Measurements from ENCODE around the gene PIMREG.

GRCh38 chr17:6430769-6431168 lies 13.5 kb upstream of the PIMREG start:
- TF ChIP-seq REST (IDR thresholded peaks at IDR 0.05; ENCODE audit: insufficient read depth in 1 of 2, low read depth in 2 of 2, low read length in 2 of 2) (no peak), POLR2AphosphoS5 (IDR thresholded peaks at IDR 0.05; ENCODE audit: low read depth, low read length) (no peak), TAF1 (IDR thresholded peaks at IDR 0.05; ENCODE audit: borderline replicate concordance, insufficient read depth, low read length) (no peak), SIN3A (IDR thresholded peaks at IDR 0.05; ENCODE audit: borderline replicate concordance, insufficient read depth, low read length) (no peak)
